Fibroblast of lung (primary cell): ENCODE results near the gene TERT. TPM values are rescaled to one million over a fixed set of nuclear protein-coding genes. Genes with fewer than 3 reads are reported as not detected.

Source experiments
- DNase-seq, 2 donors: peaks; one replicate each; pipeline versions ENCODE4 v3.0.0 to v3.0.0-alpha.2; 2010; ENCODE audit warnings: low read depth in 2 of 2
- H2AFZ ChIP-seq: 2 replicates; pipeline ENCODE4 v1.5.1; 2012; ENCODE audit warnings: low read length, control low read depth, inconsistent platforms
- H3K27ac ChIP-seq: 2 replicates; pipeline ENCODE4 v1.5.1; 2011; ENCODE audit warnings: low read length, control low read depth; ENCODE audit not compliant: insufficient read depth
- H3K27me3 ChIP-seq: 2 replicates; pipeline ENCODE4 v1.5.1; 2011; ENCODE audit warnings: mild to moderate bottlenecking, low read length; ENCODE audit not compliant: control insufficient read depth, insufficient read depth
- H3K36me3 ChIP-seq: 2 replicates; pipeline ENCODE4 v1.5.1; 2011; ENCODE audit warnings: low read length; ENCODE audit not compliant: control insufficient read depth, insufficient read depth
- H3K4me1 ChIP-seq: 2 replicates; pipeline ENCODE4 v1.5.1; 2011; ENCODE audit warnings: low read length; ENCODE audit not compliant: control insufficient read depth, insufficient read depth; ENCODE audit errors: extremely low read depth
- H3K4me2 ChIP-seq: 2 replicates; pipeline ENCODE4 v1.5.1; 2011; ENCODE audit warnings: low read length, control low read depth; ENCODE audit not compliant: insufficient read depth; ENCODE audit errors: extremely low read depth
- H3K4me3 ChIP-seq, 4 experiments: fragments of 200-600 bp in 1 of 4; sonication (generic) in 1 of 4; replicated peaks in 1 of 4; 2 replicates each; pipeline ENCODE4 v1.5.1; 2011 to 2016; ENCODE audit warnings: low read length in 4 of 4, low read depth in 3 of 4, mild to moderate bottlenecking in 3 of 4, control low read depth in 2 of 4, inconsistent platforms in 1 of 4, mixed read lengths in 1 of 4; ENCODE audit not compliant: insufficient read depth in 1 of 4; ENCODE audit errors: control extremely low read depth in 1 of 4
- H3K79me2 ChIP-seq: 2 replicates; pipeline ENCODE4 v1.5.1; 2012; ENCODE audit warnings: mild to moderate bottlenecking, low read length, inconsistent platforms; ENCODE audit not compliant: control insufficient read depth, insufficient read depth
- H3K9ac ChIP-seq: 2 replicates; pipeline ENCODE4 v1.5.1; 2011; ENCODE audit warnings: mild to moderate bottlenecking, low read length, control low read depth; ENCODE audit not compliant: insufficient read depth
- H3K9me3 ChIP-seq: 2 replicates; pipeline ENCODE4 v1.5.1; 2012; ENCODE audit warnings: low read depth, low read length; ENCODE audit not compliant: control insufficient read depth, insufficient read depth
- H4K20me1 ChIP-seq: 2 replicates; pipeline ENCODE4 v1.5.1; 2011; ENCODE audit warnings: low read length; ENCODE audit not compliant: control insufficient read depth, insufficient read depth; ENCODE audit errors: extremely low read depth
- EZH2 ChIP-seq: IDR thresholded peaks from 2 replicates; pipeline ENCODE4 v1.5.1; 2012; ENCODE audit warnings: low read length, control low read depth, mild to moderate bottlenecking; ENCODE audit errors: missing control alignments
- polyA plus RNA-seq, 2 donors: library from polyadenylated mRNA; depleted of rRNA in 1 of 2; stranded (reverse) in 1 of 2; unstranded in 1 of 2; fragments of >200 nt; gene quantifications; 2 replicates each; pipeline ENCODE4 v1.2.1, GENCODE V29; 2011 to 2012; ENCODE audit warnings: missing spikeins in 1 of 2
- total RNA-seq: library from RNA; depleted of rRNA; stranded (reverse); fragments of >200 nt; gene quantifications from 2 replicates; pipeline ENCODE4 v1.2.1, GENCODE V29; 2014
- TF ChIP-seq, protein P1 (sequence below), 2 donors: IDR thresholded peaks in 1 of 2; conservative IDR thresholded peaks in 1 of 2; 1 replicate in 1 of 2; 2 replicates in 1 of 2; pipeline ENCODE4 v1.5.1; 2011 to 2012; ENCODE audit warnings: low read length in 2 of 2, control low read depth in 1 of 2, inconsistent platforms in 1 of 2, low read depth in 1 of 2, mild to moderate bottlenecking in 1 of 2

TERT gene
- total and polyA plus RNA-seq, 2 donors (not counting 1 experiment from before 2014, with no cell fraction given), result not detected

DNA sequence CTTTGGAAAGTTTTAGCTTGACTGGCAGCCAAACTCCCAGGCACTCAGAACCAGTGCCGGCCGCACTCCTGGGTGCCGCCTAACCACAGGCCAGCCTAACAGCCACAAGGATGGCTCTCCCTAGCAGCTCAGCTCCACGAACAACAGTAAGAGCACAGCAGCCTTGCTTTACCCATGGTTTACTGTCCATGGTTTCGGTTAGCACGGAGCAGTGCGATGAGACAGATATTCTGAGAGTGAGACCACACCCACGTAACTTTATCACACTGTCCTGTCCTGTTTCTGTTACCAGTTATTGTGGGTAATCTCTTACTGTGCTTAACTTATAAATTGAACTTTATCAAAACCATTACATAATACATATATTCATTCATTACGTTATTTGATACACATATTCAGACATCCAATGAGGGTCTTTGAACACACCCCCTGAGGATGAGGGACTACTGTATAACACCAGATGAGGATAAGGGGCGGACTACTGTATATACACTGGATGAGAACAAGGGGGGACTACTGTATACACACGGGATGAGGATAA lies 37.7 kb upstream of the TERT start:
- no peak overlapping the region for H3K4me3 ChIP-seq
- no peaks in the 10 kb centered on the region for H4K20me1 ChIP-seq
- H3K36me3 ChIP-seq, result peaks cover 23% of the 10 kb centered on the region
- H3K9me3 ChIP-seq, result no peaks in the 10 kb centered on the region
- no peak overlapping the region for H3K27ac ChIP-seq
- no peak for DNase-seq
- peaks cover 4% of the 10 kb centered on the region for H3K4me1 ChIP-seq
- H3K27me3 ChIP-seq, result no peaks in the 10 kb centered on the region
- H3K79me2 ChIP-seq, result no peaks in the 10 kb centered on the region
- H3K9ac ChIP-seq, result no peak overlapping the region
- no peak overlapping the region for H3K4me2 ChIP-seq
- TF ChIP-seq, protein P1, sequence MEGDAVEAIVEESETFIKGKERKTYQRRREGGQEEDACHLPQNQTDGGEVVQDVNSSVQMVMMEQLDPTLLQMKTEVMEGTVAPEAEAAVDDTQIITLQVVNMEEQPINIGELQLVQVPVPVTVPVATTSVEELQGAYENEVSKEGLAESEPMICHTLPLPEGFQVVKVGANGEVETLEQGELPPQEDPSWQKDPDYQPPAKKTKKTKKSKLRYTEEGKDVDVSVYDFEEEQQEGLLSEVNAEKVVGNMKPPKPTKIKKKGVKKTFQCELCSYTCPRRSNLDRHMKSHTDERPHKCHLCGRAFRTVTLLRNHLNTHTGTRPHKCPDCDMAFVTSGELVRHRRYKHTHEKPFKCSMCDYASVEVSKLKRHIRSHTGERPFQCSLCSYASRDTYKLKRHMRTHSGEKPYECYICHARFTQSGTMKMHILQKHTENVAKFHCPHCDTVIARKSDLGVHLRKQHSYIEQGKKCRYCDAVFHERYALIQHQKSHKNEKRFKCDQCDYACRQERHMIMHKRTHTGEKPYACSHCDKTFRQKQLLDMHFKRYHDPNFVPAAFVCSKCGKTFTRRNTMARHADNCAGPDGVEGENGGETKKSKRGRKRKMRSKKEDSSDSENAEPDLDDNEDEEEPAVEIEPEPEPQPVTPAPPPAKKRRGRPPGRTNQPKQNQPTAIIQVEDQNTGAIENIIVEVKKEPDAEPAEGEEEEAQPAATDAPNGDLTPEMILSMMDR (conservative IDR thresholded peaks at IDR 0.05 in 1 of 2, IDR thresholded peaks at IDR 0.05 in 1 of 2; ENCODE audit: low read depth in 1 of 2, low read length in 2 of 2), result no peak
- TF ChIP-seq EZH2, result no peak
- H2AFZ ChIP-seq, result no peak overlapping the region

DNA sequence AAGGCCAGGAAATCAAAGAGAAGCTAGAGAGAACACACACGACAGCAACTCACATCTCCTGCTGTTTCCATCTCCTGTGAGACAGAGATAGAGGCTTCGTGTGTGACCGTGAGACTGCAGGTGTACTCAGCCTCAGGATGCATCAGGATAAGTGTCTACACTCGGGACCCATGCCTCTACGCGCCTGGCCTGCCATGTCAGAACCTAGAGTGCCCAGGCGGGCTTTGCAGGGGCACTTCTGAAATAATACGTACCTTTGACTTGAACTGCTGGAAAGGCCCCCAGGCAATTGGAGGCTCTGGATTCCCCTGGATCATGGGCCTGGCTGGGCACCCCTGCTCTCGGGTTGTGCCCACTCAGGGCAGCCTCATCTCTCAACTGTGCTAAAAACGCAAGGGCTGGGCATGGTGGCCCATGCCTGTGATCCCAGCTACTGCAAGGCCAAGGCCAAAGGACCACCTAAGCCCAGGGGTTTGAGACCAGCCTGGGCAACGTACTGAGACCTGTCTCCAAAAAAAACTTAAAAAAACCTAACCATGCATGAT lies 37.1 kb upstream of the TERT start:
- H3K9ac ChIP-seq, result no peak overlapping the region
- no peaks in the 10 kb centered on the region for H3K79me2 ChIP-seq
- no peak overlapping the region for H3K27ac ChIP-seq
- no peak for DNase-seq
- TF ChIP-seq, protein P1 (conservative IDR thresholded peaks at IDR 0.05 in 1 of 2, IDR thresholded peaks at IDR 0.05 in 1 of 2; ENCODE audit: low read depth in 1 of 2, low read length in 2 of 2), result no peak
- TF ChIP-seq EZH2, result no peak
- no peaks in the 10 kb centered on the region for H4K20me1 ChIP-seq
- peaks cover 18% of the 10 kb centered on the region for H3K36me3 ChIP-seq
- H3K4me1 ChIP-seq, result peaks cover 4% of the 10 kb centered on the region
- no peaks in the 10 kb centered on the region for H3K27me3 ChIP-seq
- no peak overlapping the region for H3K4me3 ChIP-seq
- no peak overlapping the region for H2AFZ ChIP-seq
- no peaks in the 10 kb centered on the region for H3K9me3 ChIP-seq
- H3K4me2 ChIP-seq, result no peak overlapping the region

DNA sequence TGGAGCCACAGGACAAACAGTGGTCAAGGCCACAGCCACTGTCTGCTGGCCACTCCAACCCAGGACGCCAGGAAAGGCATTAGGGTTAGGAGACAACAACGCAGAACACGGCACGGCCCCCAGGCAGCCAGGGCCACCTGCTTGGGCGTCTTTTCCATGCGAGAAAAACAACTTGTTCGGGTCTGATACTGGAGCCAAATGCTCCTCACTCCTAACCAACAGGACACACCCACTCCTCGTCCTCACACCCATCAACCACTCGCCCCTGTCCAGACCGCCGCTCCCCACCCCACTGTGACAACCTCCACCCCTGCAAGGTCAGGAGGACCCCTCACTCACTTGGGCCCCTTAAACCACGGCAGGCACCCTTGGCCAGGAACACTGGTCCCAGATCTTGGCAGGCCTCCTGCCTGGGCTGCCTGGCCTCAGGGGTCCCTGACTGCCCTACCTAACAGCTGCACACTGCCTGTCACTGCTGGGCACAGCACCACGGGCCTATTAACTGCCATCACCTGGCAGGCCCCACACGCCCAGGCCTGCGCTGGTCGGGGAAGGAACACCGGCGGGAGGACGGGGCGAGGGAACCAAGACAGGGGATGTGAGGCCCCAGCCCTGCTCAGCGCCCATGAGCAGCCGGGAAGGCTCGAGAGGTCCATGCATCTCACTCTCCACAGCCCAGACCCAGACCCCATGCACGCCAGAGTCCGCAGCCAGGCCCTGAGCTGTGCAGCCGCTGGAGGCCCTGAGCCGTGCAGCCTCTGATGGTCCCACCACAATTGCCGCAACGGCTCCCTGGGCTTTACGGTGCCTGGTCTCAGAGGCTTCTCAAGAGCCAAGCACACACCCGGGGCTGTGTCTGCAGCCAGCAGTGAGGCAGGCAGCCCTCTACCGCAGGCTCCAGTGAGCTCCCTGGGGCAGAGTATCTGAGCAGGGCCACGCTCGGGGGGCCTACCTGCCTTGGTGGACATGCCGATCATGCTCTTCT lies 36.3 kb upstream of the TERT start:
- Histone ChIP-seq H3K9ac (no peak overlapping the region), H4K20me1 (no peaks in the 10 kb centered on the region)

More for the DNA sequence above, 36.3 kb upstream of the TERT start:
- Histone ChIP-seq H3K4me1 (peaks cover 4% of the 10 kb centered on the region), H3K36me3 (peaks cover 15% of the 10 kb centered on the region), H3K4me2 (no peak overlapping the region), H3K27ac (no peak overlapping the region), H3K27me3 (no peaks in the 10 kb centered on the region), H2AFZ (no peak overlapping the region), H3K4me3 (no peak overlapping the region), H3K9me3 (no peaks in the 10 kb centered on the region), H3K79me2 (no peaks in the 10 kb centered on the region)
- no peak for TF ChIP-seq EZH2
- TF ChIP-seq, protein P1 (conservative IDR thresholded peaks at IDR 0.05 in 1 of 2, IDR thresholded peaks at IDR 0.05 in 1 of 2; ENCODE audit: low read depth in 1 of 2, low read length in 2 of 2), result no peak
- no peak for DNase-seq
